Nephron (organoid): ENCODE results near the gene TMPRSS5.

Source experiments
- H3K27ac Mint-ChIP-seq, 3 experiments: 2 replicates each; pipeline ENCODE4 v1.8.0; 2020; ENCODE audit warnings: mixed read lengths in 3 of 3, mild to moderate bottlenecking in 2 of 3, moderate library complexity in 1 of 3
- H3K27me3 Mint-ChIP-seq: 2 replicates; pipeline ENCODE4 v1.8.0; 2021; ENCODE audit warnings: low read depth, mild to moderate bottlenecking, moderate library complexity, mixed read lengths
- H3K36me3 Mint-ChIP-seq: 2 replicates; pipeline ENCODE4 v1.8.0; 2020; ENCODE audit warnings: low read depth, mixed read lengths
- H3K4me1 Mint-ChIP-seq: 2 replicates; pipeline ENCODE4 v1.8.0; 2020; ENCODE audit warnings: mixed read lengths
- H3K4me3 Mint-ChIP-seq, 3 experiments: 2 replicates each; pipeline ENCODE4 v1.8.0; 2020; ENCODE audit warnings: mild to moderate bottlenecking in 3 of 3, mixed read lengths in 3 of 3, moderate library complexity in 2 of 3
- H3K9me3 Mint-ChIP-seq: 2 replicates; pipeline ENCODE4 v1.8.0; 2020; ENCODE audit warnings: mixed read lengths
- TF ChIP-seq, protein P1 (sequence below), 3 experiments: fragments of 200-600 bp; sonication (generic); IDR thresholded peaks; one replicate each; pipeline ENCODE4 v1.5.0; 2021; ENCODE audit warnings: antibody characterized with exemption in 3 of 3; ENCODE audit not compliant: unreplicated experiment in 3 of 3

The TMPRSS5 gene

DNA sequence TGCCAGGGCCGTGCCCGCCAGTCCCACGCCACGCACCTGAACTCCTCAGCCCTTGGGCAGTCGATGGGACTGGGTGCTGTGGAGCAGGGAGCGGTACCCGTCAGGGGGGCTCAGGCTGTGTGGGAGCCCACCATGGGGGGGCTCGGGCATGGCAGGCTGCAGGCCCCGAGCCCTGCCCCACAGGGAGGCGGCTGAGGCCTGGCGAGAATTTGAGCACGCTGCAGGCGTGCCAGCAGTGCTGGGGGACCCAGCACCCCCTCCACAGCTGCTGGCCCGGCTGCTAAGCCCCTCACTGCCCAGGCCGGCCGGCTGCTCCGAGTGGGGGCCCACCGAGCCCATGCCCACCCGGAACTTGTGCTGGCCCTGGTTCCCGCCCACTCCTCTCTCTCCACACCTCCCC, 56.8 kb downstream of the TMPRSS5 start:
- peaks cover 19% of the 10 kb centered on the region for H3K27me3 Mint-ChIP-seq
- H3K36me3 Mint-ChIP-seq, result no peaks in the 10 kb centered on the region
- TF ChIP-seq, protein P1, sequence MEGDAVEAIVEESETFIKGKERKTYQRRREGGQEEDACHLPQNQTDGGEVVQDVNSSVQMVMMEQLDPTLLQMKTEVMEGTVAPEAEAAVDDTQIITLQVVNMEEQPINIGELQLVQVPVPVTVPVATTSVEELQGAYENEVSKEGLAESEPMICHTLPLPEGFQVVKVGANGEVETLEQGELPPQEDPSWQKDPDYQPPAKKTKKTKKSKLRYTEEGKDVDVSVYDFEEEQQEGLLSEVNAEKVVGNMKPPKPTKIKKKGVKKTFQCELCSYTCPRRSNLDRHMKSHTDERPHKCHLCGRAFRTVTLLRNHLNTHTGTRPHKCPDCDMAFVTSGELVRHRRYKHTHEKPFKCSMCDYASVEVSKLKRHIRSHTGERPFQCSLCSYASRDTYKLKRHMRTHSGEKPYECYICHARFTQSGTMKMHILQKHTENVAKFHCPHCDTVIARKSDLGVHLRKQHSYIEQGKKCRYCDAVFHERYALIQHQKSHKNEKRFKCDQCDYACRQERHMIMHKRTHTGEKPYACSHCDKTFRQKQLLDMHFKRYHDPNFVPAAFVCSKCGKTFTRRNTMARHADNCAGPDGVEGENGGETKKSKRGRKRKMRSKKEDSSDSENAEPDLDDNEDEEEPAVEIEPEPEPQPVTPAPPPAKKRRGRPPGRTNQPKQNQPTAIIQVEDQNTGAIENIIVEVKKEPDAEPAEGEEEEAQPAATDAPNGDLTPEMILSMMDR (IDR thresholded peaks at IDR 0.05; ENCODE audit: unreplicated experiment in 3 of 3), result no peak
- H3K9me3 Mint-ChIP-seq, result peaks cover 7% of the 10 kb centered on the region
- no peak overlapping the region for H3K27ac Mint-ChIP-seq
- H3K4me3 Mint-ChIP-seq, result no peak overlapping the region
- H3K4me1 Mint-ChIP-seq, result no peaks in the 10 kb centered on the region

DNA sequence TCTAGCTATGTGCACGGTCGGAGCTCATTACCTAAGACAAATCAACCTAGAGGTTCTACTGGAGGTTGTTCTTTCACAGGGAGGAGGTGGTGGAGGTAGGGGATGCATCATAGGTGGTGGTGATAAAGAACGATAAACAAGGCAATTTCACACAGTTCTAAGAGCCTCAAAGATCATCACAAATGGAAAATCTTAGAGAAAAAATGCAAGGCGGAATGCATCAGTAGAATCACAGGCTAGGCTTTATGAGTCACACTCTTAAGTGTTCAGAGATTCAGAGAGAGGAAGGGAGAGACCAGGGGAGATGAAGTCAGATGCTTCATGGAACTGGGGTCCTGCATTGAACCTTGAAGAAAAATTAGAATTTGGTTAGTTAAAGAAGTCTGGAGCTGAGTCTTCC, 58.3 kb downstream of the TMPRSS5 start:
- H3K27ac Mint-ChIP-seq, result no peak overlapping the region
- no peaks in the 10 kb centered on the region for H3K36me3 Mint-ChIP-seq
- H3K27me3 Mint-ChIP-seq, result peaks cover 19% of the 10 kb centered on the region
- no peaks in the 10 kb centered on the region for H3K4me1 Mint-ChIP-seq
- TF ChIP-seq, protein P1 (IDR thresholded peaks at IDR 0.05; ENCODE audit: unreplicated experiment in 3 of 3), result no peak
- peaks cover 7% of the 10 kb centered on the region for H3K9me3 Mint-ChIP-seq
- no peak overlapping the region for H3K4me3 Mint-ChIP-seq

DNA sequence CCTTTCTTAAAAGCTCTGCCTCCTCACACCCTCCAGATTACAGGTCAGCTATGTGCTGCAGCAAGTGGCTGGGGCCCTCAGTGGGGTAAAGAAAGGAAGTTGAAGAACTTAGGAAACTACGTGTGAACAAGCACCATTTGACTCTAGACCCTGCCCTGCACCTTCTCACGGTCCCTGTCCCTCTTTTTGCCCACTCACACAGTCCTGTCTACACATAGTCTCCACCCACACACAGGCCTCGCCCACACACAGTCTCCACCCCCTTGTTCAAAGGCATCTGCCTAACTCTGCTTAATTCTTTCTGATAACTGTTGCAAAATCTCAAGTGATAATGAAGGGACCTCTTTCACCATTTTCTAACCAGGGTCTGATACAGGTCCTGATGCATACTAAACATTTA, 59.0 kb downstream of the TMPRSS5 start:
- H3K4me3 Mint-ChIP-seq, result no peak overlapping the region
- H3K27ac Mint-ChIP-seq, result no peak overlapping the region
- no peaks in the 10 kb centered on the region for H3K4me1 Mint-ChIP-seq
- peaks cover 16% of the 10 kb centered on the region for H3K27me3 Mint-ChIP-seq
- no peaks in the 10 kb centered on the region for H3K36me3 Mint-ChIP-seq
- TF ChIP-seq, protein P1 (IDR thresholded peaks at IDR 0.05; ENCODE audit: unreplicated experiment in 3 of 3), result no peak
- H3K9me3 Mint-ChIP-seq, result peaks cover 7% of the 10 kb centered on the region

DNA sequence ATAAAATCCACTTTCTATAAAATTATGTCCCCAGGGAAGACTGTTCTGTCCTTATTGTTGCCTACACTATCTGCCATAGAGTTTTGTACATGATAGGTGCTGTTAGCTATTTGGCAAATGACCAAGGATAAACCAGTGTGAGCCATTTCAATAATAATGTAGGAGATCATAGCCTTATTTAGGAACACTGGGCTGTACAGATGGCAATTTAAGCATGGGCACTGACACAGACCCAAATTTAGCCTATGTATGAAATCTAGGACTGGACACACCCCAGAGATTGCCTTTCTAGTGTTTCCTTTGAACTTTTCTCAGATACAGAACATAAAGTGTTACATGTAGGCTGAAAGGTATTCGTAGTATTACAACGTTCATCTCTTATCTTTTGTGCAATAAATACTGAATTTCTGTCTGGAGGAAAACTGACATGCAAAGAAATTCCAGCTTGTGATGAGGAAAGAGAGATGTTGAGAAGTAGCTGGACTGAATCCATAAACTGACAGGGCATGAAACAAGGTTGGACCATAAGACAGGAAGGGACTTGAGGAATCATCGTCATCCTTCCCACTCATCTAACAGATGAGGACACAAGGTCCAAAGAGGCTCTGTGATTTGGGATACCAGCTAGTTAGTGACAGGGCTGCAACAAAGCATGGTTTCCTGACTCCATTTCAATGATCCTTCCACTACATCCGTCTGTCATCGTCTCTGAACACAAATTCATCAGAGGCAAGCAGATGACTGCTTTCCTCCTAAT, 60.3 kb downstream of the TMPRSS5 start:
- TF ChIP-seq, protein P1 (IDR thresholded peaks at IDR 0.05; ENCODE audit: unreplicated experiment in 3 of 3), result no peak
- H3K4me3 Mint-ChIP-seq, result no peak overlapping the region
- H3K27me3 Mint-ChIP-seq, result peaks cover 25% of the 10 kb centered on the region
- no peaks in the 10 kb centered on the region for H3K4me1 Mint-ChIP-seq
- H3K27ac Mint-ChIP-seq, result no peak overlapping the region
- H3K9me3 Mint-ChIP-seq, result peaks cover 5% of the 10 kb centered on the region
- no peaks in the 10 kb centered on the region for H3K36me3 Mint-ChIP-seq

DNA sequence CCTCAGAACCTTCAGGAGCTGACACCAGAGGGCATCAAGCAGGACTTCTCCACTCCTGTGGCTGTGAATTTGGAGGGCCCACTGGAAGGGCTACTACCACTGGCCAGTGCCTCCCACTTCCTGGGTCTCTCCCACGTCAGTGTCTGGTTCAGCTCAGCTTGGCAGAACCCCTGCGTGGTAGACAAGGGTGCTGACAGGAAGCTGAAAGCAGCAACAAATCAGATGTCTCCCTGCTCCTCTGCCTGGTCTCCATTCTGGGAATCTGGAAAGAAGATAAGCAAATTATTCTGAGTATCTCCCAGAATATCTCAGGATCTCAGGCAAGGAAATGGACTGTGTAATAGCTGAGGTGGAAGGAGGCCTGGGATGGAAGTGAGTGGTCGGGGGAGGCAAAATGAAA, 61.5 kb downstream of the TMPRSS5 start:
- Mint-ChIP-seq H3K27me3 (peaks cover 31% of the 10 kb centered on the region), H3K27ac (no peak overlapping the region), H3K9me3 (peaks cover 5% of the 10 kb centered on the region), H3K4me1 (no peaks in the 10 kb centered on the region), H3K36me3 (no peaks in the 10 kb centered on the region), H3K4me3 (no peak overlapping the region)
- TF ChIP-seq, protein P1 (IDR thresholded peaks at IDR 0.05; ENCODE audit: unreplicated experiment in 3 of 3), result no peak

DNA sequence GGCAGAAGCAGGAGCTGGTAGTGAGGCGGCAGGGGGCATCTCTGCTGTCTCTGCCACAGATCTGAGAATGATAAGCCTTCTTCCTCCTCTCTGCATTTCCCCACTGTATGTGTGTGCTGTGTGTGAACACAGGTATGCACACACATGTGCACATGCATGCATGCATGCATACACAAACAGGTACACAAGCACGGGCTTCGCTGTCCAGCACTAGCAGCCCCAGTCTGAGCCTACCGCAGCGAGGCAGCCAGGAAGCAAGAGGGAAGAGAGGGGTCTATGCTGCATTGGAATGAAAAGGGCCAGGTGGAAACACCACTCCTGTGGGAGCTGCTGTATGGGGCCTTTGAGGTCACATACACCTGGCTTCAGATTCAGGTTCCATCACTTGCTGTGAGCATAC, 62.4 kb downstream of the TMPRSS5 start:
- Mint-ChIP-seq H3K27ac (no peak overlapping the region), H3K27me3 (peaks cover 34% of the 10 kb centered on the region), H3K4me3 (no peak overlapping the region), H3K9me3 (peaks cover 5% of the 10 kb centered on the region), H3K36me3 (no peaks in the 10 kb centered on the region), H3K4me1 (no peaks in the 10 kb centered on the region)
- TF ChIP-seq, protein P1 (IDR thresholded peaks at IDR 0.05; ENCODE audit: unreplicated experiment in 3 of 3), result no peak
